DND-41 (cell line): ENCODE results near the gene TM4SF1.

Source experiments
- ATAC-seq: fragments of 200-7000 bp; cut with Tn5 transposase; 3 replicates; pipeline ENCODE4 v1.9.1; 2021; ENCODE audit warnings: low read depth; ENCODE audit not compliant: insufficient read depth
- DNase-seq: peaks from one replicate; pipeline ENCODE4 v3.0.0-alpha.2; 2020
- H2AFZ ChIP-seq: 2 replicates; pipeline ENCODE4 v1.6.0; 2012; ENCODE audit warnings: low read depth, low read length
- H3K27ac ChIP-seq: 2 replicates; pipeline ENCODE4 v1.5.1; 2012; ENCODE audit warnings: low read length, inconsistent platforms
- H3K27me3 ChIP-seq: fragments of 200-600 bp; sonication (generic); 2 replicates; pipeline ENCODE4 v1.6.0; 2012; ENCODE audit warnings: low read length, mild to moderate bottlenecking, inconsistent platforms; ENCODE audit not compliant: insufficient read depth, poor library complexity
- H3K36me3 ChIP-seq: 2 replicates; pipeline ENCODE4 v1.5.1; 2012; ENCODE audit warnings: low read length, inconsistent platforms; ENCODE audit not compliant: insufficient read depth
- H3K4me1 ChIP-seq: 2 replicates; pipeline ENCODE4 v1.5.1; 2012; ENCODE audit warnings: mild to moderate bottlenecking, low read length; ENCODE audit not compliant: insufficient read depth
- H3K4me2 ChIP-seq: 2 replicates; pipeline ENCODE4 v1.6.0; 2012; ENCODE audit warnings: mild to moderate bottlenecking, moderate library complexity, low read length, inconsistent platforms; ENCODE audit not compliant: insufficient read depth
- H3K4me3 ChIP-seq, 2 experiments: fragments of 200-600 bp in 1 of 2; shearing (Covaris generic) in 1 of 2; 2 replicates each; pipeline ENCODE4 v1.5.1; 2012 to 2016; ENCODE audit warnings: inconsistent platforms in 2 of 2, low read length in 2 of 2, mild to moderate bottlenecking in 2 of 2, low read depth in 1 of 2, moderate library complexity in 1 of 2
- H3K79me2 ChIP-seq: 2 replicates; pipeline ENCODE4 v1.6.0; 2012; ENCODE audit warnings: low read length, inconsistent platforms; ENCODE audit not compliant: insufficient read depth
- H3K9ac ChIP-seq: 2 replicates; pipeline ENCODE4 v1.6.0; 2012; ENCODE audit warnings: low read depth, mild to moderate bottlenecking, inconsistent platforms, low read length, moderate library complexity
- H3K9me3 ChIP-seq: 2 replicates; pipeline ENCODE4 v1.5.1; 2012; ENCODE audit warnings: low read length, moderate library complexity, mild to moderate bottlenecking, inconsistent platforms; ENCODE audit not compliant: insufficient read depth, severe bottlenecking
- H4K20me1 ChIP-seq: 2 replicates; pipeline ENCODE4 v1.6.0; 2012; ENCODE audit warnings: low read length; ENCODE audit not compliant: insufficient read depth
- CTCF ChIP-seq: IDR thresholded peaks from 2 replicates; pipeline ENCODE4 v1.5.1; 2012; ENCODE audit warnings: borderline replicate concordance, low read length, moderate library complexity, mild to moderate bottlenecking; ENCODE audit not compliant: poor library complexity, severe bottlenecking; ENCODE audit errors: extremely low read depth
- EZH2 ChIP-seq: IDR thresholded peaks from 3 replicates; pipeline ENCODE4 v1.6.1; 2012; ENCODE audit warnings: borderline replicate concordance, low read depth, mild to moderate bottlenecking, moderate library complexity, low read length, inconsistent platforms; ENCODE audit not compliant: severe bottlenecking

The TM4SF1 gene

GRCh38 chr3:149368201-149368673 lies 9.2 kb downstream of the TM4SF1 start:
- Histone ChIP-seq H3K27ac (no peak overlapping the region), H3K36me3 (no peaks in the 10 kb centered on the region), H3K9ac (no peak overlapping the region), H3K79me2 (no peaks in the 10 kb centered on the region), H3K27me3 (no peaks in the 10 kb centered on the region), H3K4me3 (no peak overlapping the region), H4K20me1 (no peaks in the 10 kb centered on the region), H3K9me3 (no peaks in the 10 kb centered on the region), H3K4me1 (no peaks in the 10 kb centered on the region), H2AFZ (no peak overlapping the region), H3K4me2 (no peak overlapping the region)
- TF ChIP-seq EZH2: no peak
- TF ChIP-seq CTCF: no peak
- no peak for DNase-seq
- no peak for ATAC-seq

GRCh38 chr3:149366941-149367840 lies 10.3 kb downstream of the TM4SF1 start:
- H3K36me3 ChIP-seq: no peaks in the 10 kb centered on the region
- no peak for TF ChIP-seq CTCF
- TF ChIP-seq EZH2: no peak
- no peak overlapping the region for H3K27ac ChIP-seq
- no peak overlapping the region for H2AFZ ChIP-seq
- no peaks in the 10 kb centered on the region for H4K20me1 ChIP-seq
- H3K4me1 ChIP-seq: no peaks in the 10 kb centered on the region
- no peak overlapping the region for H3K4me2 ChIP-seq
- no peaks in the 10 kb centered on the region for H3K79me2 ChIP-seq
- peaks cover 2% of the 10 kb centered on the region for H3K27me3 ChIP-seq
- no peaks in the 10 kb centered on the region for H3K9me3 ChIP-seq
- ATAC-seq (no peak), DNase-seq (no peak)
- H3K9ac ChIP-seq: no peak overlapping the region
- H3K4me3 ChIP-seq: no peak overlapping the region

DNA sequence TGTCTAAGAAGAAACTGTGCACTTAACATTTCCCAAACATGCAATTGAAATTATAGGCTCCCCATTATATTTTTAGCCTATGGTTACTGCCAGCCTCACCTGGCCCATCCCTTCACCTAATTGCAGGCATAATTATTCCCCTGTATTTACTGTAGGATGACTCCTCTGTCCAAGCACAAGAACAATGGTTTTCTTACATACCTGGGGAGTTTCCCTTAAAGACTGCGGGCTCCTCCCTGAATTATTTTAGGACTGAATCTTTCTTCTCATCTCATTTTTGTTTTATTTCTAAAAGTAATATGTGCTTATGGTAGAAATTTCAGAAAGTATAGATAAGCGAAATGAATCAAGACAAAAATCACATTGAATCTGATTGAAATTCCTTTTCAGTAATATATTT lies 11.4 kb downstream of the TM4SF1 start:
- ATAC-seq: no peak
- Histone ChIP-seq H3K27me3 (peaks cover 3% of the 10 kb centered on the region), H2AFZ (no peak overlapping the region), H4K20me1 (no peaks in the 10 kb centered on the region), H3K4me3 (no peak overlapping the region), H3K27ac (no peak overlapping the region), H3K79me2 (no peaks in the 10 kb centered on the region), H3K4me1 (no peaks in the 10 kb centered on the region), H3K9ac (no peak overlapping the region), H3K9me3 (no peaks in the 10 kb centered on the region), H3K36me3 (no peaks in the 10 kb centered on the region), H3K4me2 (no peak overlapping the region)
- no peak for DNase-seq
- TF ChIP-seq CTCF: no peak
- TF ChIP-seq EZH2: no peak
